HepG2 (cell line): ENCODE measurements around the gene AQP7.
A peak's percentile ranks its signal among the peaks of the same experiment; 100 is the strongest.

Source experiments
- DR1 ChIP-seq: sonication (generic); formaldehyde crosslinking; IDR thresholded peaks from 2 replicates; pipeline ENCODE4 v1.8.0; 2021; ENCODE audit warnings: mild to moderate bottlenecking, missing genetic modification reagents, inconsistent platforms
- GABPB1 ChIP-seq: IDR thresholded peaks from 2 replicates; pipeline ENCODE4 v1.6.1; 2016; ENCODE audit warnings: mild to moderate bottlenecking, missing genetic modification reagents, moderate library complexity, missing compliant biosample characterization
- HCFC1 ChIP-seq: fragments of 150-350 bp; IDR thresholded peaks from 2 replicates; pipeline ENCODE4 v1.6.1; 2014; ENCODE audit warnings: low read depth, low read length
- HDAC2 ChIP-seq: sonication (generic); formaldehyde crosslinking; IDR thresholded peaks from 2 replicates; pipeline ENCODE4 v1.4.0; 2020; ENCODE audit warnings: missing genetic modification reagents
- IRF2 ChIP-seq: IDR thresholded peaks from 2 replicates; pipeline ENCODE4 v1.6.1; 2018; ENCODE audit warnings: missing genetic modification reagents, missing compliant biosample characterization
- KLF11 ChIP-seq: IDR thresholded peaks from 2 replicates; pipeline ENCODE4 v1.6.1; 2016; ENCODE audit warnings: missing compliant biosample characterization
- NR2C2 ChIP-seq: sonication (generic); formaldehyde crosslinking; IDR thresholded peaks from 2 replicates; pipeline ENCODE4 v1.4.0; 2020; ENCODE audit warnings: missing genetic modification reagents, mild to moderate bottlenecking, moderate library complexity, borderline replicate concordance
- NR3C1 ChIP-seq: sonication (generic); formaldehyde crosslinking; IDR thresholded peaks from 2 replicates; pipeline ENCODE4 v1.4.0; 2020; ENCODE audit warnings: missing genetic modification reagents
- PHF8 ChIP-seq: sonication (generic); formaldehyde crosslinking; IDR thresholded peaks from 2 replicates; pipeline ENCODE4 v1.5.0; 2020; ENCODE audit warnings: missing genetic modification reagents
- TP53 ChIP-seq: sonication (generic); formaldehyde crosslinking; conservative IDR thresholded peaks from 2 replicates; pipeline ENCODE4 v1.4.0; 2020; ENCODE audit warnings: missing genetic modification reagents
- TF ChIP-seq, protein P1 (sequence below): sonication (generic); formaldehyde crosslinking; IDR thresholded peaks from 2 replicates; pipeline ENCODE4 v1.5.0; 2020; ENCODE audit warnings: mild to moderate bottlenecking, missing genetic modification reagents, moderate library complexity
- TF ChIP-seq, protein P2 (sequence below), 2 experiments: fragments of 450-650 bp in 1 of 2; sonication (generic) in 1 of 2; formaldehyde crosslinking; IDR thresholded peaks; 2 replicates each; pipeline versions ENCODE4 v1.5.0 to v1.8.0; 2020 to 2022; ENCODE audit warnings: mild to moderate bottlenecking in 1 of 2, missing genetic modification reagents in 1 of 2

DNA sequence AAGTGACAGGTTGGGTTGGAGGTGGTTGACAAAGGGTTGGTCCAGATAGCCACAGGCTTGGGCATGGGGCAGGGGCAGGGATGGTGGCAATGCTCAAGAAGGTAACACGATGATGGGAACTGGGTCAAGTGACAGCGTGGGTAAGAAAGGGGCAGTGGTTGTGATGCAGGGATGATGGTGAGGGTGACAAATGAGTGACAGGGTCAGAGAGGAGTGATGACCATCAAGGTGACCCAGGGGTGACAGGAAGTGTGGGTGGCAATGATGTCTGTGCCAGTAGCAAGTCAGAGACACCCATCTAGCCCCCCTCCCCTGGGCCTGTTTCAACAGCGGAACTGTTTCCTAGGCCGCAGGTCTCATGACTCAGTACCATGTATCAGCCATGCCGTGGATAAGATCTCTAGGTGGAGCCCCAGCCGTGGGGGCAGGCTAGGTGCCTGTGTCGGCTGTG is 24.5 kb upstream of the AQP7 start:
- TF ChIP-seq, protein P1, sequence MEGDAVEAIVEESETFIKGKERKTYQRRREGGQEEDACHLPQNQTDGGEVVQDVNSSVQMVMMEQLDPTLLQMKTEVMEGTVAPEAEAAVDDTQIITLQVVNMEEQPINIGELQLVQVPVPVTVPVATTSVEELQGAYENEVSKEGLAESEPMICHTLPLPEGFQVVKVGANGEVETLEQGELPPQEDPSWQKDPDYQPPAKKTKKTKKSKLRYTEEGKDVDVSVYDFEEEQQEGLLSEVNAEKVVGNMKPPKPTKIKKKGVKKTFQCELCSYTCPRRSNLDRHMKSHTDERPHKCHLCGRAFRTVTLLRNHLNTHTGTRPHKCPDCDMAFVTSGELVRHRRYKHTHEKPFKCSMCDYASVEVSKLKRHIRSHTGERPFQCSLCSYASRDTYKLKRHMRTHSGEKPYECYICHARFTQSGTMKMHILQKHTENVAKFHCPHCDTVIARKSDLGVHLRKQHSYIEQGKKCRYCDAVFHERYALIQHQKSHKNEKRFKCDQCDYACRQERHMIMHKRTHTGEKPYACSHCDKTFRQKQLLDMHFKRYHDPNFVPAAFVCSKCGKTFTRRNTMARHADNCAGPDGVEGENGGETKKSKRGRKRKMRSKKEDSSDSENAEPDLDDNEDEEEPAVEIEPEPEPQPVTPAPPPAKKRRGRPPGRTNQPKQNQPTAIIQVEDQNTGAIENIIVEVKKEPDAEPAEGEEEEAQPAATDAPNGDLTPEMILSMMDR (CRISPR knock-in tag): no peak
- peak; percentile 48 for TF ChIP-seq GABPB1 (CRISPR knock-in tag)
- no peak for TF ChIP-seq KLF11 (CRISPR knock-in tag)
- TF ChIP-seq PHF8 (CRISPR knock-in tag): no peak
- TF ChIP-seq TP53 (CRISPR knock-in tag): no peak
- peak; percentile 57; the same call in 1 of the 2 replicates for TF ChIP-seq NR2C2
- no peak for TF ChIP-seq HCFC1
- TF ChIP-seq DR1 (CRISPR knock-in tag): no peak
- TF ChIP-seq NR3C1 (CRISPR knock-in tag): no peak
- no peak for TF ChIP-seq IRF2 (CRISPR knock-in tag)
- no peak for TF ChIP-seq HDAC2 (CRISPR knock-in tag)
- TF ChIP-seq, protein P2, sequence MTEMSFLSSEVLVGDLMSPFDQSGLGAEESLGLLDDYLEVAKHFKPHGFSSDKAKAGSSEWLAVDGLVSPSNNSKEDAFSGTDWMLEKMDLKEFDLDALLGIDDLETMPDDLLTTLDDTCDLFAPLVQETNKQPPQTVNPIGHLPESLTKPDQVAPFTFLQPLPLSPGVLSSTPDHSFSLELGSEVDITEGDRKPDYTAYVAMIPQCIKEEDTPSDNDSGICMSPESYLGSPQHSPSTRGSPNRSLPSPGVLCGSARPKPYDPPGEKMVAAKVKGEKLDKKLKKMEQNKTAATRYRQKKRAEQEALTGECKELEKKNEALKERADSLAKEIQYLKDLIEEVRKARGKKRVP (CRISPR knock-in tag; IDR thresholded peaks at IDR 0.05): no peak
